Transverse colon (tissue), 4 donors: Measurements from ENCODE around the gene KCNE1. TPM values are rescaled to one million over a fixed set of nuclear protein-coding genes. Genes with fewer than 3 reads are reported as not detected.

Source experiments
- DNase-seq: peaks from one replicate; pipeline ENCODE4 v3.0.0-alpha.2; 2019
- H3K27ac ChIP-seq, 4 donors: fragments of 200-600 bp; sonication (generic); 2 replicates each; pipeline ENCODE4 v1.5.1; 2016 to 2018; ENCODE audit warnings: inconsistent platforms in 4 of 4
- H3K27me3 ChIP-seq: fragments of 200-600 bp; sonication (generic); 2 replicates; pipeline ENCODE4 v1.5.1; 2017; ENCODE audit warnings: inconsistent platforms
- H3K36me3 ChIP-seq, 4 donors: fragments of 200-600 bp; sonication (generic); 2 replicates each; pipeline ENCODE4 v1.5.1; 2017 to 2019; ENCODE audit warnings: inconsistent platforms in 4 of 4
- H3K4me1 ChIP-seq, 4 donors: fragments of 200-600 bp; sonication (generic); 2 replicates each; pipeline ENCODE4 v1.5.1; 2017 to 2020; ENCODE audit warnings: inconsistent platforms in 4 of 4
- H3K4me3 ChIP-seq, 4 donors: fragments of 200-600 bp; sonication (generic); 1 replicate in 1 of 4; 2 replicates in 3 of 4; pipeline versions ENCODE4 v1.5.1 to v1.6.1; 2017 to 2019; ENCODE audit warnings: inconsistent platforms in 4 of 4
- H3K9me3 ChIP-seq, 2 donors: fragments of 200-600 bp; sonication (generic); 2 replicates each; pipeline ENCODE4 v1.5.1; 2017 to 2019; ENCODE audit warnings: inconsistent platforms in 2 of 2
- EP300 ChIP-seq: sonication (generic); formaldehyde crosslinking; IDR thresholded peaks from one replicate; pipeline ENCODE4 v1.6.1; 2017; ENCODE audit warnings: antibody characterized with exemption, low read depth
- POLR2A ChIP-seq: fragments of 450-650 bp; IDR thresholded peaks from one replicate; pipeline ENCODE4 v1.6.1; 2016; ENCODE audit warnings: antibody characterized with exemption, mild to moderate bottlenecking, moderate library complexity
- POLR2AphosphoS5 ChIP-seq, 3 donors: sonication (generic); formaldehyde crosslinking; IDR thresholded peaks; one replicate each; pipeline ENCODE4 v1.6.1; 2016; ENCODE audit warnings: antibody characterized with exemption in 3 of 3
- WGBS, 2 donors: methylation state at CpG; one replicate each; pipeline ENCODE4 v1.1.5; 2018; ENCODE audit warnings: low coverage in 1 of 2; 5-methylcytosine and 5-hydroxymethylcytosine counted together
- in situ Hi-C, 4 donors: fragments of 200-750 bp; cut with MboI; loops; one replicate each; pipeline versions ENCODE4 v1.15.0 to v1.15.1; 2017; ENCODE audit warnings: low sequenced_read_pairs in 3 of 4, low pct_ligation_motif_present in 1 of 4, low pct_unique_long_range_greater_than_20kb in 1 of 4
- intact Hi-C: fragments of 100-400 bp; cut with DNase I; formaldehyde crosslinking; loops from one replicate; pipeline ENCODE4 v1.15.1; 2023; ENCODE audit warnings: low total_unique reads
- total RNA-seq, 4 donors: library from RNA; depleted of rRNA; stranded (reverse); fragments of >200 nt; gene quantifications; one replicate each; pipeline ENCODE4 v1.1.0, GENCODE V29; 2016
- TF ChIP-seq, protein P1 (sequence below), 5 experiments: fragments of 200-600 bp in 3 of 5; fragments of 450-650 bp in 2 of 5; sonication (generic) in 3 of 5; IDR thresholded peaks; 1 replicate in 2 of 5; 2 replicates in 3 of 5; pipeline ENCODE4 v1.5.1; 2016 to 2017; ENCODE audit warnings: antibody characterized with exemption in 5 of 5, inconsistent platforms in 3 of 5, mild to moderate bottlenecking in 2 of 5, moderate library complexity in 1 of 5

The KCNE1 gene
- total RNA-seq, 4 donors from 2014 or later: 1.5 to 2.6 (median 2.4) TPM; not detected in 1

DNA sequence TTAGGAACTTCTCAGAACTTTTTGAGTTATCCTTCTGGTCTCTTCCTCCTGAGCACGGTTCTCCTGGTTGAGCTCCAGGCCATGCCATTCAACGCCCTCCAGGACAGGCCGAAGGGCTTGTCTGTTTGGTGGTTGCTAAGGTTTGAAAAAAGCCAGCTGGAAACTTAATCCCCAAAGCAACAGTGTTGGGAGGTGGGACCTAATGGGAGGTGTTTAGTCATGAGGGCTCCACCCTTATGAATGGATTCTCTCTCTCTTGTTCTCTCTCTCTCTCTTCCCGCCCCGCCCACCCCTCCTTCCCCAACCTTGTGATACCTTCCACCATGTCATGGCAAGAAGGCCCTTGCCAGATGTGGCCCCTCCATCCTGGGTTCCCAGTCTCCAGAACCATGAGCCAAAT is 829 bp downstream of the KCNE1 start:
- H3K27ac ChIP-seq: peak overlapping the region in 2 of 4 donors; percentile 26 to 34
- no peak overlapping the region for H3K4me3 ChIP-seq
- in situ Hi-C loops: no loop called here
- peaks cover 0 to 7% (median 4%) of the 10 kb centered on the region in 4 donors for H3K4me1 ChIP-seq
- 88 to 100% methylated on average over 1 to 5 of the region's 5 CpGs for WGBS, 2 donors
- H3K27me3 ChIP-seq: no peaks in the 10 kb centered on the region
- intact Hi-C loops: no loop called here
- TF ChIP-seq, protein P1, sequence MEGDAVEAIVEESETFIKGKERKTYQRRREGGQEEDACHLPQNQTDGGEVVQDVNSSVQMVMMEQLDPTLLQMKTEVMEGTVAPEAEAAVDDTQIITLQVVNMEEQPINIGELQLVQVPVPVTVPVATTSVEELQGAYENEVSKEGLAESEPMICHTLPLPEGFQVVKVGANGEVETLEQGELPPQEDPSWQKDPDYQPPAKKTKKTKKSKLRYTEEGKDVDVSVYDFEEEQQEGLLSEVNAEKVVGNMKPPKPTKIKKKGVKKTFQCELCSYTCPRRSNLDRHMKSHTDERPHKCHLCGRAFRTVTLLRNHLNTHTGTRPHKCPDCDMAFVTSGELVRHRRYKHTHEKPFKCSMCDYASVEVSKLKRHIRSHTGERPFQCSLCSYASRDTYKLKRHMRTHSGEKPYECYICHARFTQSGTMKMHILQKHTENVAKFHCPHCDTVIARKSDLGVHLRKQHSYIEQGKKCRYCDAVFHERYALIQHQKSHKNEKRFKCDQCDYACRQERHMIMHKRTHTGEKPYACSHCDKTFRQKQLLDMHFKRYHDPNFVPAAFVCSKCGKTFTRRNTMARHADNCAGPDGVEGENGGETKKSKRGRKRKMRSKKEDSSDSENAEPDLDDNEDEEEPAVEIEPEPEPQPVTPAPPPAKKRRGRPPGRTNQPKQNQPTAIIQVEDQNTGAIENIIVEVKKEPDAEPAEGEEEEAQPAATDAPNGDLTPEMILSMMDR (IDR thresholded peaks at IDR 0.05): no peak
- TF ChIP-seq POLR2A (no peak), EP300 (no peak), POLR2AphosphoS5 (IDR thresholded peaks at IDR 0.05) (no peak)
- no peak for DNase-seq
- no peaks in the 10 kb centered on the region for H3K9me3 ChIP-seq
- H3K36me3 ChIP-seq: no peaks in the 10 kb centered on the region

DNA sequence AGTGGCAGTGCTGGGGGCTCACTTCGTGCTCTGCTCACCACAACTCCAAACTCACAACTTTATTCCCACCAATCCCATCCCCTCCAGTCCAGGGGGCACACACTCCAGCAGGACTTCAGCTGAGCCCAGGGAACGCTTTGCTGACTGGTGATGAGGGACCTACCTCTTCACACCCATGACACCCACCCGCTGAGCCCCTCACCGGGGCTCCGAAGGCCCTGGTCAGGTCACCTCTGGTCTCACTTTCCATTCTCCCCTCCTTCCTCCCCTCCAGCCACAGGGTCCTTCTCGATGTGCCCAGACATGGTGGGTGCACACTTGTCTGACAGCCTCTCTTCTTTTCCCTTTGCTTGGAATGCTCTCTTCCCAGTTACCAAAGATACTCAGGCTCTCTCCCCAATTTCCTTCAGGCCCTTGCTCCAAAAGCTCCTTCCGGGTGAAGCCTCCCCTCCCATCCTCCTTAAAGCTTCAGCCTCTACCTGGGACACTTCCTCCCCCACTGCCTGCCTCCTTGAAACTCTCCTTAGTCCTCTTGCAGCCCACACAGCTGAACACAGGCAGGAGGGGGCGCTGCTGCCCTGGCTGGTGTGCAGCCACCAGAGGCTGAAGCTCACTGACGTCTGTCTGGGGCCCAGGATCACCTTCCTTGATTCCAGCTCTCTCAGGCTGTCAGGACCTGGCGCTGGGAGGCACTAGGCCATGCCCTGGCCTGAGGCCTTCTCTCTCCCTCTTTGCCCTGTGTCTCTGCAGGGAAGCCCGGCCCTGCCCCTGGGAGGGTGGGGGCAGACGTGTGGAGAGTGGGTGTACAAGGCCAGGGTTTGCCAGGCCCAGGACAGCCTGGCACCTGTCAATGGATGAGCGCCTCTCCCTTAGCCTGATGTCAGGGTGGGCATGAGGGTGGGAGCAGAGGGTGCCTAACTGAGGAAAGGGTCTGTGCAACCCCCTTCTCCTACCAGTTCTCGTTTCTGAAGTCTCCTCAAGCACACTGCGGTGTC is 1.6 kb downstream of the KCNE1 start:
- peak in 1 of 3 donors; percentile 8 for TF ChIP-seq POLR2AphosphoS5 (IDR thresholded peaks at IDR 0.05)
- TF ChIP-seq, protein P1 (IDR thresholded peaks at IDR 0.05): peak; percentile 68 to 94 (median 78)
- no peak for TF ChIP-seq EP300
- peak overlapping the region in 1 of 4 donors; percentile 34 for H3K27ac ChIP-seq
- intact Hi-C loops: no loop called here
- in situ Hi-C loops: no loop called here
- peak; percentile 88 for DNase-seq
- H3K9me3 ChIP-seq: no peaks in the 10 kb centered on the region
- no peaks in the 10 kb centered on the region for H3K36me3 ChIP-seq
- no peaks in the 10 kb centered on the region for H3K27me3 ChIP-seq
- peaks cover 0 to 7% (median 4%) of the 10 kb centered on the region in 4 donors for H3K4me1 ChIP-seq
- no peak overlapping the region for H3K4me3 ChIP-seq
- 70 to 78% methylated on average over 3 to 15 of the region's 15 CpGs for WGBS, 2 donors

DNA sequence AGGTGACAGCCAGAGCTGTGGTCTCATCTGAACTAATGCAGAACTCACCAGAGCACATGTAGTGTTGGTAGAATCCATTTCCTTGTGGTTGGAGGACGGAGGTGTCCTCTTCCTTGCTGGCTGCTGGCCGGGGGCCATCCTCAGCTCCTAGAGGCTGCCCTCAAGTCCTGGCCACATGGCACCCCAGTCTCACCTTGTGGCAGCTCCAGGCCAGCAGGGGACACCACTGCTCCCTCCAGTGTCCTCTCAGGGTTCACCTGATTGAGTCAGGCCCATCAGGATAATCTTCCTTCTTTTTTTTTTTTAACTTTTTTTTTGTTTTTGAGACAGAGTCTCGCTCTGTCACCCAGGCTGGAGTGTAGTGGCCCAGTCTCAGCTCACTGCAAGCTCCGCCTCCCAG is 2.9 kb downstream of the KCNE1 start:
- no peaks in the 10 kb centered on the region for H3K27me3 ChIP-seq
- H3K4me3 ChIP-seq: no peak overlapping the region
- no peaks in the 10 kb centered on the region for H3K9me3 ChIP-seq
- TF ChIP-seq, protein P1 (IDR thresholded peaks at IDR 0.05): peak; percentile 19 to 40 (median 24)
- no peak for TF ChIP-seq POLR2AphosphoS5 (IDR thresholded peaks at IDR 0.05)
- no peak for DNase-seq
- no peak overlapping the region for H3K27ac ChIP-seq
- intact Hi-C loops: no loop called here
- WGBS, 2 donors: 71 to 78% methylated on average over 1 to 4 of the region's 4 CpGs
- H3K4me1 ChIP-seq: peaks cover 0 to 7% (median 4%) of the 10 kb centered on the region in 4 donors
- H3K36me3 ChIP-seq: no peaks in the 10 kb centered on the region
- in situ Hi-C loops: no loop called here

DNA sequence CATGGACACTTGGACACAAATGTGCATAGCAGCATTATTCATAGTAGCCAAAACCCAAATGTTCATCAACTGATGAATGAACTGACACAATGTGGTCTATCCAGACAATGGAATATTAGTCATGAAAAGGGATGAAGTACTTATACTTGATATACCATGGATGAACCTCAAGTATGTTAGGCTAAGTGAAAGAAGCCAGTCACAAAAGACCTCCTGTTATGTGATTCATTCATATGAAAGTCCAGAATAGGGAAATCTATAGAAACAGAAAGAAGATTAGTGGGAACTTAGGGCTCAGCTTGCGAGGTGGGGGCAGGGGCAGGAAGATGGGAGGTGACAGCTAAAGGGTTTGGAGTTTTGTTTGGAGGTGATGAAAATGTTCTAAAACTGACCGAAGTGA is 7.4 kb downstream of the KCNE1 start:
- H3K4me1 ChIP-seq: no peaks in the 10 kb centered on the region
- TF ChIP-seq EP300: no peak
- no peak for TF ChIP-seq POLR2AphosphoS5 (IDR thresholded peaks at IDR 0.05)
- TF ChIP-seq, protein P1 (IDR thresholded peaks at IDR 0.05): no peak
- TF ChIP-seq POLR2A: no peak
- in situ Hi-C loops (no loop called here), intact Hi-C loops (no loop called here)
- H3K27ac ChIP-seq: no peak overlapping the region
- no peaks in the 10 kb centered on the region for H3K36me3 ChIP-seq
- no peak overlapping the region for H3K4me3 ChIP-seq
- 58 to 90% methylated on average over 2 of the region's 2 CpGs for WGBS, 2 donors
- no peaks in the 10 kb centered on the region for H3K27me3 ChIP-seq
- DNase-seq: no peak
- no peaks in the 10 kb centered on the region for H3K9me3 ChIP-seq
